Fibroblast of lung (primary cell): ENCODE measurements around the gene WDR87. TPM values are rescaled to one million over a fixed set of nuclear protein-coding genes. Genes with fewer than 3 reads are reported as not detected.

Source experiments
- DNase-seq, 2 donors: peaks; one replicate each; pipeline versions ENCODE4 v3.0.0 to v3.0.0-alpha.2; 2010; ENCODE audit warnings: low read depth in 2 of 2
- H2AFZ ChIP-seq: 2 replicates; pipeline ENCODE4 v1.5.1; 2012; ENCODE audit warnings: low read length, control low read depth, inconsistent platforms
- H3K27ac ChIP-seq: 2 replicates; pipeline ENCODE4 v1.5.1; 2011; ENCODE audit warnings: low read length, control low read depth; ENCODE audit not compliant: insufficient read depth
- H3K27me3 ChIP-seq: 2 replicates; pipeline ENCODE4 v1.5.1; 2011; ENCODE audit warnings: mild to moderate bottlenecking, low read length; ENCODE audit not compliant: control insufficient read depth, insufficient read depth
- H3K36me3 ChIP-seq: 2 replicates; pipeline ENCODE4 v1.5.1; 2011; ENCODE audit warnings: low read length; ENCODE audit not compliant: control insufficient read depth, insufficient read depth
- H3K4me1 ChIP-seq: 2 replicates; pipeline ENCODE4 v1.5.1; 2011; ENCODE audit warnings: low read length; ENCODE audit not compliant: control insufficient read depth, insufficient read depth; ENCODE audit errors: extremely low read depth
- H3K4me2 ChIP-seq: 2 replicates; pipeline ENCODE4 v1.5.1; 2011; ENCODE audit warnings: low read length, control low read depth; ENCODE audit not compliant: insufficient read depth; ENCODE audit errors: extremely low read depth
- H3K4me3 ChIP-seq, 4 experiments: fragments of 200-600 bp in 1 of 4; sonication (generic) in 1 of 4; replicated peaks in 1 of 4; 2 replicates each; pipeline ENCODE4 v1.5.1; 2011 to 2016; ENCODE audit warnings: low read length in 4 of 4, low read depth in 3 of 4, mild to moderate bottlenecking in 3 of 4, control low read depth in 2 of 4, inconsistent platforms in 1 of 4, mixed read lengths in 1 of 4; ENCODE audit not compliant: insufficient read depth in 1 of 4; ENCODE audit errors: control extremely low read depth in 1 of 4
- H3K79me2 ChIP-seq: 2 replicates; pipeline ENCODE4 v1.5.1; 2012; ENCODE audit warnings: mild to moderate bottlenecking, low read length, inconsistent platforms; ENCODE audit not compliant: control insufficient read depth, insufficient read depth
- H3K9ac ChIP-seq: 2 replicates; pipeline ENCODE4 v1.5.1; 2011; ENCODE audit warnings: mild to moderate bottlenecking, low read length, control low read depth; ENCODE audit not compliant: insufficient read depth
- H3K9me3 ChIP-seq: 2 replicates; pipeline ENCODE4 v1.5.1; 2012; ENCODE audit warnings: low read depth, low read length; ENCODE audit not compliant: control insufficient read depth, insufficient read depth
- H4K20me1 ChIP-seq: 2 replicates; pipeline ENCODE4 v1.5.1; 2011; ENCODE audit warnings: low read length; ENCODE audit not compliant: control insufficient read depth, insufficient read depth; ENCODE audit errors: extremely low read depth
- EZH2 ChIP-seq: IDR thresholded peaks from 2 replicates; pipeline ENCODE4 v1.5.1; 2012; ENCODE audit warnings: low read length, control low read depth, mild to moderate bottlenecking; ENCODE audit errors: missing control alignments
- polyA plus RNA-seq, 2 donors: library from polyadenylated mRNA; depleted of rRNA in 1 of 2; stranded (reverse) in 1 of 2; unstranded in 1 of 2; fragments of >200 nt; gene quantifications; 2 replicates each; pipeline ENCODE4 v1.2.1, GENCODE V29; 2011 to 2012; ENCODE audit warnings: missing spikeins in 1 of 2
- total RNA-seq: library from RNA; depleted of rRNA; stranded (reverse); fragments of >200 nt; gene quantifications from 2 replicates; pipeline ENCODE4 v1.2.1, GENCODE V29; 2014
- TF ChIP-seq, protein P1 (sequence below), 2 donors: IDR thresholded peaks in 1 of 2; conservative IDR thresholded peaks in 1 of 2; 1 replicate in 1 of 2; 2 replicates in 1 of 2; pipeline ENCODE4 v1.5.1; 2011 to 2012; ENCODE audit warnings: low read length in 2 of 2, control low read depth in 1 of 2, inconsistent platforms in 1 of 2, low read depth in 1 of 2, mild to moderate bottlenecking in 1 of 2

The WDR87 gene
- total and polyA plus RNA-seq, 2 donors (not counting 1 experiment from before 2014, with no cell fraction given): not detected

DNA sequence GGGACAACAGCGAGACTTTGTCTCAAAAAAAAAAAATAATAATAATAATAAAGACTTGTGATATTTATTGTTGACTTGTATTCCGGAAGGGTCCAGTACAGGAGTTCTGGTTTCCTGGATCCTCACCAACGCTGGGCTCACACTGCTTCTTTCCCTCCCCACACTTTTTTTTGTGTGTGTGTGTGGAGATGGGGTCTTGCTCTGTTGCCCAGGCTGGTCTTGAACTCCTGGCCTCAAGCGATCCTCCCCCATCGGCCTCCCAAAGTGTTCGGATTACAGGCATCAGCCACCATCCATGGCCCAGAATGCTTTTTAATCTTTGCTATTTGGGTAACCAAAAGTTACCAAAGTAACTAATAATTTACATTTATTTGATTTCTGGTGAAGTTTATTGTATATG is 39.7 kb upstream of the WDR87 start:
- H3K36me3 ChIP-seq: no peaks in the 10 kb centered on the region
- no peak overlapping the region for H2AFZ ChIP-seq
- TF ChIP-seq, protein P1, sequence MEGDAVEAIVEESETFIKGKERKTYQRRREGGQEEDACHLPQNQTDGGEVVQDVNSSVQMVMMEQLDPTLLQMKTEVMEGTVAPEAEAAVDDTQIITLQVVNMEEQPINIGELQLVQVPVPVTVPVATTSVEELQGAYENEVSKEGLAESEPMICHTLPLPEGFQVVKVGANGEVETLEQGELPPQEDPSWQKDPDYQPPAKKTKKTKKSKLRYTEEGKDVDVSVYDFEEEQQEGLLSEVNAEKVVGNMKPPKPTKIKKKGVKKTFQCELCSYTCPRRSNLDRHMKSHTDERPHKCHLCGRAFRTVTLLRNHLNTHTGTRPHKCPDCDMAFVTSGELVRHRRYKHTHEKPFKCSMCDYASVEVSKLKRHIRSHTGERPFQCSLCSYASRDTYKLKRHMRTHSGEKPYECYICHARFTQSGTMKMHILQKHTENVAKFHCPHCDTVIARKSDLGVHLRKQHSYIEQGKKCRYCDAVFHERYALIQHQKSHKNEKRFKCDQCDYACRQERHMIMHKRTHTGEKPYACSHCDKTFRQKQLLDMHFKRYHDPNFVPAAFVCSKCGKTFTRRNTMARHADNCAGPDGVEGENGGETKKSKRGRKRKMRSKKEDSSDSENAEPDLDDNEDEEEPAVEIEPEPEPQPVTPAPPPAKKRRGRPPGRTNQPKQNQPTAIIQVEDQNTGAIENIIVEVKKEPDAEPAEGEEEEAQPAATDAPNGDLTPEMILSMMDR (conservative IDR thresholded peaks at IDR 0.05 in 1 of 2, IDR thresholded peaks at IDR 0.05 in 1 of 2; ENCODE audit: low read depth in 1 of 2, low read length in 2 of 2): no peak
- no peak for TF ChIP-seq EZH2
- no peak overlapping the region for H3K4me2 ChIP-seq
- no peak overlapping the region for H3K27ac ChIP-seq
- no peaks in the 10 kb centered on the region for H3K27me3 ChIP-seq
- H3K4me1 ChIP-seq: no peaks in the 10 kb centered on the region
- no peaks in the 10 kb centered on the region for H4K20me1 ChIP-seq
- H3K9me3 ChIP-seq: no peaks in the 10 kb centered on the region
- DNase-seq: no peak
- no peak overlapping the region for H3K4me3 ChIP-seq
- H3K79me2 ChIP-seq: peaks cover 2% of the 10 kb centered on the region
- no peak overlapping the region for H3K9ac ChIP-seq

DNA sequence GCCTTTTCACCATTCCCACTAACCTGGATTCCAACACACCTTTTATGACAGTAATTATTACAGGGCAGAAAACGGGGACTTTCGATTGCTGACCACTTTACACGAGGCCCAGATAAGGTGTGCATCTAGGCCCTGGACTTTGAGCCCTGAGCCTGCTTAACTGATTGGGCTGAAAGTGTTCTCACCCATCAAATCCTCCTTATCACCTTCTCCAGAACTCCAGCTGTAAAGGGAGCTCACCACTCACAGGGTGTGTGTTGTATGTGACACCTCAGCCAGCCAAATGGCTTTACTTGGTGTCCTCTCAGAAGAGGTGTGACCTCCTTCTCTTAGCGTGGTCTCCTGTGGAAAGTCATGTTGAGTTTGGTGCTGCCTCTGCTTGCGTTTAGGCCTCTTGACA is 37.1 kb upstream of the WDR87 start:
- Histone ChIP-seq H3K4me1 (no peaks in the 10 kb centered on the region), H2AFZ (no peak overlapping the region), H3K27ac (no peak overlapping the region), H3K36me3 (no peaks in the 10 kb centered on the region), H3K4me3 (no peak overlapping the region), H3K4me2 (no peak overlapping the region), H3K27me3 (no peaks in the 10 kb centered on the region), H3K79me2 (peaks cover 2% of the 10 kb centered on the region), H3K9ac (no peak overlapping the region), H3K9me3 (no peaks in the 10 kb centered on the region), H4K20me1 (no peaks in the 10 kb centered on the region)
- DNase-seq: no peak
- TF ChIP-seq, protein P1 (conservative IDR thresholded peaks at IDR 0.05 in 1 of 2, IDR thresholded peaks at IDR 0.05 in 1 of 2; ENCODE audit: low read depth in 1 of 2, low read length in 2 of 2): no peak
- TF ChIP-seq EZH2: no peak

DNA sequence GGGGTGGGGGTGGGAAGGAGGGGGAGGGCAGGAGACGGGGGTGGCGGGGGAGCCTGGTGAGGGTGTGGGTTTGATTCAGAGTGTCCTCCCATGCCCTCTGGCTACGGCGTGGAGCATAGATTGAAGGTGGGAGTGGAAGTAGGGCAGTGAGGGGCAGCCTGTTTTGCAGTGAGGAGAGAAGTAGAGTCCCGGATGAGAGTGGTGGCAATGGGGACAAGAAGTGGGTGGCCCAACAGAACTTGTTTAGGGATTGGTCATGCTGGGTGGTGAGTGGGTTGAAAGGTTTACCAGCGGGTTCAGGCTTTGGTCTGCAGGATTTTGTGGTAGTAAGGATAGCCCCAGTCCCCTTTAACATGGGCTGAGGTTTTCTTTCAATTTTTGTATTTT is 36.1 kb upstream of the WDR87 start:
- Histone ChIP-seq H3K9ac (no peak overlapping the region), H3K36me3 (no peaks in the 10 kb centered on the region), H2AFZ (no peak overlapping the region), H3K27me3 (no peaks in the 10 kb centered on the region), H3K4me1 (no peaks in the 10 kb centered on the region), H4K20me1 (no peaks in the 10 kb centered on the region), H3K79me2 (peaks cover 2% of the 10 kb centered on the region), H3K27ac (no peak overlapping the region), H3K4me2 (no peak overlapping the region), H3K4me3 (no peak overlapping the region), H3K9me3 (no peaks in the 10 kb centered on the region)
- TF ChIP-seq, protein P1 (conservative IDR thresholded peaks at IDR 0.05 in 1 of 2, IDR thresholded peaks at IDR 0.05 in 1 of 2; ENCODE audit: low read depth in 1 of 2, low read length in 2 of 2): no peak
- no peak for TF ChIP-seq EZH2
- DNase-seq: no peak
